Upper lobe of left lung (tissue), 6 donors: Measurements from ENCODE around the gene RNF125. TPM values are rescaled to one million over a fixed set of nuclear protein-coding genes. Genes with fewer than 3 reads are reported as not detected.

Experiments
- ATAC-seq, 2 donors: fragments of 200-7000 bp; cut with Tn5 transposase; one replicate each; pipeline ENCODE4 v1.9.1; 2022; ENCODE audit warnings: mild to moderate bottlenecking in 2 of 2, moderate library complexity in 2 of 2; ENCODE audit not compliant: low FRiP score in 2 of 2
- DNase-seq, 2 donors: peaks; one replicate each; pipeline ENCODE4 v3.0.0-alpha.2; 2019 to 2020
- H3K27ac ChIP-seq, 4 donors: fragments of 200-600 bp; sonication (generic); one replicate each; pipeline ENCODE4 v1.5.1; 2016 to 2019
- H3K27me3 ChIP-seq, 4 donors: fragments of 200-600 bp; sonication (generic); one replicate each; pipeline ENCODE4 v1.5.1; 2017 to 2019
- H3K36me3 ChIP-seq, 4 donors: fragments of 200-600 bp; sonication (generic); one replicate each; pipeline ENCODE4 v1.5.1; 2016 to 2019
- H3K4me1 ChIP-seq, 4 donors: fragments of 200-600 bp; sonication (generic); one replicate each; pipeline ENCODE4 v1.5.1; 2018 to 2019
- H3K4me3 ChIP-seq, 4 donors: fragments of 200-600 bp; sonication (generic); one replicate each; pipeline ENCODE4 v1.5.1; 2017 to 2019; ENCODE audit warnings: mild to moderate bottlenecking in 2 of 4, moderate library complexity in 1 of 4
- H3K9me3 ChIP-seq, 4 donors: fragments of 200-600 bp; sonication (generic); one replicate each; pipeline ENCODE4 v1.5.1; 2018 to 2019
- CTCF ChIP-seq, 6 experiments: fragments of 450-650 bp in 4 of 6; fragments of 200-600 bp in 2 of 6; sonication (generic) in 2 of 6; IDR thresholded peaks; one replicate each; pipeline ENCODE4 v1.5.1; 2016 to 2019; ENCODE audit warnings: antibody characterized with exemption in 6 of 6
- EP300 ChIP-seq, 4 donors: sonication (generic); formaldehyde crosslinking; IDR thresholded peaks; one replicate each; pipeline ENCODE4 v1.5.1; 2017; ENCODE audit warnings: antibody characterized with exemption in 4 of 4, control low read depth in 2 of 4
- POLR2A ChIP-seq, 4 donors: fragments of 450-650 bp; IDR thresholded peaks; one replicate each; pipeline ENCODE4 v1.5.1; 2016 to 2017; ENCODE audit warnings: antibody characterized with exemption in 4 of 4, mild to moderate bottlenecking in 2 of 4
- POLR2AphosphoS5 ChIP-seq, 2 donors: sonication (generic); formaldehyde crosslinking; IDR thresholded peaks; one replicate each; pipeline ENCODE4 v1.5.1; 2017; ENCODE audit warnings: antibody characterized with exemption in 2 of 2
- WGBS, 2 donors: methylation state at CpG; one replicate each; pipeline ENCODE4 v1.1.5; 2017 to 2018; 5-methylcytosine and 5-hydroxymethylcytosine counted together
- total RNA-seq, 6 donors: library from RNA; depleted of rRNA in 4 of 6; stranded (reverse); fragments of >200 nt in 4 of 6; gene quantifications; one replicate each; pipeline versions ENCODE4 v1.1.0 to v1.2.1, GENCODE V29; 2016 to 2021
- donor health status: DM: no; HTN: no; CAD: no; lungs with moderate emphysema.
- donor health status: DM: no; HTN: yes; CAD: no; lungs with severe emphysema.

Gene RNF125
- total RNA-seq, 6 donors from 2014 or later: 3.3 to 5.6 (median 4.9) TPM

DNA sequence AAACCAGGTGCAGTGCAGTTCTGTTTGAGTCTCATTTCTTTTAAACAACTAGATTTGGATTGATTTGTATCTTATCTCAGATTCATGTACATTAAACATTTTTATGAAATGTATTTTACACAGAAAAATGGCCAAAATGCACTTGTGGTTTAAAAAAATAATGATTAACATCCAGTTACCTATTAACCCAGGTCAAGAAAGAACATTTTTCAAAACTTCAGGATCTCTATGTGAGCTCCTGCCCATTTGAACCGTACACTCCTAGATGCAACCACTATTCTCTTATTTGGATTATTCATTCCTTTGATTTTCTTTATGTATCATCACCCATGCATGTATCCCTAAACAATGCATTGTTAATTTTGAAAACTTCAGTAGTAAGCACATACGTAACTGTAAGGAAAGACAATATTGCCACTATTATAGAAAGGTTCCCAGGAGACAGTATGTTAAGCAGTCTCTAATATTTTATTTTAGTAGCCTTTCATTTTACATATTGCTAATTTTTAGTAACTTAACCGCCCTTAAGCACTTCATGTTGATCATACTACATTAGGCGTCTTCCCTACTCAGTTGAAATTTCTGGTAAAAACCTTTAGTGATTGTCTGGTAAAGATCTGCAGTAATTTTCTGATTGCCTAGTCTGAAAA is 95.8 kb downstream of the RNF125 start:
- ATAC-seq (no peak), DNase-seq (no peak)
- Histone ChIP-seq H3K27ac (no peak overlapping the region), H3K4me1 (peaks cover 0 to 4% (median 0%) of the 10 kb centered on the region in 4 donors), H3K27me3 (no peaks in the 10 kb centered on the region), H3K9me3 (no peaks in the 10 kb centered on the region), H3K36me3 (peaks cover 0 to 49% (median 8%) of the 10 kb centered on the region in 4 donors), H3K4me3 (no peak overlapping the region)
- 86 to 93% methylated on average over 4 of the region's 4 CpGs for WGBS, 2 donors
- TF ChIP-seq POLR2AphosphoS5 (IDR thresholded peaks at IDR 0.05) (no peak), EP300 (IDR thresholded peaks at IDR 0.05) (no peak), POLR2A (IDR thresholded peaks at IDR 0.05) (no peak), CTCF (IDR thresholded peaks at IDR 0.05) (no peak)

DNA sequence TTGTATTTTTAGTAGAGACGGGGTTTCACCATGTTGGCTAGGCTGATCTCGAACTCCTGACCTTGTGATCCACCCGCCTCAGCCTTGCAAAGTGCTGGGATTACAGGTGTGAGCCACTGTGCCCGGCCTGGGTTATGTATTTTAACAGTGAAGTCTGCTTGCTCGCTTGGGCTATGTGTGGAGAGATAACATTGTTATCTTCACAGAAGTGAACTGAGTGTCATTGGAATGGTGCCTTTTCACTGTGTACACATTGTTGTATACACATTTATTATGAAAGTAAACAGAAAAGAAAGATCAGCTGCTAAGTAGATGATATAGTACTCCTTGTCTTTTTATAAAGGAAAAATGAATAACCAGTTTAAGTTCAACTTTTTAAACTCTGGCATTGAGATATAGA is 103.4 kb downstream of the RNF125 start:
- Histone ChIP-seq H3K4me1 (peaks cover 0 to 4% (median 0%) of the 10 kb centered on the region in 4 donors), H3K27me3 (no peaks in the 10 kb centered on the region), H3K27ac (no peak overlapping the region), H3K36me3 (peaks cover 7 to 58% (median 18%) of the 10 kb centered on the region in 4 donors), H3K9me3 (no peaks in the 10 kb centered on the region), H3K4me3 (no peak overlapping the region)
- TF ChIP-seq CTCF (IDR thresholded peaks at IDR 0.05) (no peak), POLR2A (IDR thresholded peaks at IDR 0.05) (no peak), POLR2AphosphoS5 (IDR thresholded peaks at IDR 0.05) (no peak), EP300 (IDR thresholded peaks at IDR 0.05) (no peak)
- WGBS, 2 donors: 74 to 86% methylated on average over 5 of the region's 5 CpGs
- no peak for ATAC-seq
- DNase-seq: no peak

Other genes with a start within 250 kb of the RNF125 start
- 10 to 100 TPM; 14.1 to 56.4 (median 40.2) TPM for gene TRAPPC8, start 75.7 kb upstream of the RNF125 start, total RNA-seq
- gene RNF138, start 73.0 kb downstream of the RNF125 start, total RNA-seq: 10 to 100 TPM; 17.8 to 34.5 (median 25.5) TPM
- not detected for gene MEP1B, start 171.2 kb downstream of the RNF125 start, total RNA-seq